NCI-H1048 (cell line): ENCODE data around the gene CPXM2.
"Not testable (repeated sequence)": the region's sequence is repeated elsewhere in the genome, so short reads cannot be mapped to it uniquely, and the experiment has no call there.

Experiments
- DNase-seq: peaks from one replicate; lab custom pipeline; 2025; lab: John Stamatoyannopoulos, UW

CPXM2 gene

GRCh38 chr10:123743441-123744223 lies 148.0 kb downstream of the CPXM2 start:
- DNase-seq, result no peak

DNA sequence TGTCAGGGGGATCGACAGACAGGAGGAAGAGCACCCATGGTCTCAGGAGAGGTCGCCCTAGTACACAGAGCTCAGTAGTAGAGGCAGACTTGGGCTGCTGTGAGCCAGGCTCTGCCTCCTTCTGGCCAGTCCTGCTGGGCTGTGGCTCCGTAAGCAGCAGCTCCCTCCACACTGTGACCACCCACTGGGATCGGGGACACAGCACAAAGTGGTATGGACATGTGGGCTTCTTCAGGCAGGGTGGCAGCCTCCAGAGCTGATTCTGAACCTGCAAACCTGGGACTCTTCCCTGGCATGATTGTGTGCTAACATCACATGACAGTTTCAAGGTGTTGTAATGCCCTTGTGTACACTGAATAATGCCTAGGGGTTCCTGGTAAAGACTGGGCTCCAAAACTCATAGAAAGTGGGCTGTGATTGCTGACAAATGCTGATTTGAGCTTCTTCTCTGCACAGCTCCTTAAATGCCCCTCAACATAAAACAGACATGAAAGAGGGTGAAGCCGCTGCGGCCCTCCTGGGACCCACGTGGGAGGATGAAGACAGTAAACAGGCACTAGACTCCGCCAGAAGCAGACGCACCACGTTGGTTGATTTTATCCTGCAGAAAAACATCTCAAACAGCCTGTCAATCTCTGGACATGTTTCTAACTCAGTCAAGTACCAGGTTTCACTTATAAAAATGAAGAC lies 148.7 kb downstream of the CPXM2 start:
- DNase-seq, result no peak

DNA sequence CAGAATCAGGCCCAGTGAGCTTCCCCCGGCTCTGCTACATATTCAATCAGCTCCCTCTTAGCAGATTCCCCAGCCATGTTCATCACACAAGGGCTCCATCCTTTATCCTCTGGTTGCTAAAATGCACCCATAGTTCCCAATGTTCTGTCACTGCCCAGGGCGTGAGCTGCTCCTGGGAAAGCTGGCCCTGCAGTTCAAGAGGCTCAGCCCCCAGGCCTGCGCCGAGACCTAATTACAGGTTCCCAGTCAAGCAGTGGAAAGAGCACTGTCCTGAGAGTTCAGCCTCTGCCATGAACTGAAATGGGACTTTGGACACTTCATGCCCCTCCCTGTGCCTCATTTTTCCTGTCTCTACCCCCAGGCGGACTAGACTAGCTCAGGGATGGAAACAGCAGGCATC lies 149.9 kb downstream of the CPXM2 start:
- no peak for DNase-seq

- no peak for DNase-seq
Observed at GRCh38 chr10:123741146-123741545, 150.5 kb downstream of the CPXM2 start.

GRCh38 chr10:123736917-123737316 lies 154.7 kb downstream of the CPXM2 start:
- not testable (repeated sequence) for DNase-seq

- DNase-seq, result no peak
Observed at GRCh38 chr10:123729523-123729922, 162.1 kb downstream of the CPXM2 start.

DNA sequence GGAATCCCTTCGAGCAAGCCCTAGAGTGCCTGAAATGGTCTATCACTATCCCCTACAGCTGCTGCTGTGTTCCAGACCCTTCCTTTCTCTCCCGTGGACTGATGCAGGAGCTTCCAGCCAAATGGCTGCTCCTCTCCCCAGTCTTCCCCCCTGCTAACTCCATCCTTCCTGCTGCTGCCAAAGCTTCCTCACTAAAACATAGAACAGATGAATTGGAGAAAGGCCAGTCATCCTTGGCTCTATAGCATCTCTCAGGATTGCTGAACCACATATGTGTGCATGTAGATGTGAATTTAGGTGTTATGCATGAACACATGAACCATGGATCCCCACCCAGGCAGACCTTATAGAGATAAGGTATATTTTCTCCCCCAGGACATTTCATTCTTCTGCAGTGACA lies 164.8 kb downstream of the CPXM2 start:
- no peak for DNase-seq

DNA sequence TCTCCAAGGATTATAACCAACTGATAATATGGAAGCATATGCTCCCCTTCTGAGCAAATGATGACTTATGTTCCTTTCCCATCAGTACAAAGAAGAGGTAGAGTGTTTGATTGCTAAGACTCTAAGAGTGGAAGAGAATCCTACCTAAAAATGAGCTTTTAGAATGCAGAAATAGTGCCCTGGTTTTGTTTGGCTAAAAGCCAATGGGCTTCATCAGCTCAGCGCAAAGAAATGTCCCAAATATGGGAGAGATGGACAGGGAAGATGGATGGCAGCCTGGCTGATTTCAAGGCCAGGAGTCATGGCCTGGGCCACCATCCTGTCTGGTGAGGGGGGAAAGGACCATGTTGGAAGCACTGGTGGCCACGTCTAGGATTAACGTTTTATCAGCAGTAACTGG lies 165.2 kb downstream of the CPXM2 start:
- DNase-seq, result no peak

GRCh38 chr10:123724747-123725146 lies 166.9 kb downstream of the CPXM2 start:
- no peak for DNase-seq

DNA sequence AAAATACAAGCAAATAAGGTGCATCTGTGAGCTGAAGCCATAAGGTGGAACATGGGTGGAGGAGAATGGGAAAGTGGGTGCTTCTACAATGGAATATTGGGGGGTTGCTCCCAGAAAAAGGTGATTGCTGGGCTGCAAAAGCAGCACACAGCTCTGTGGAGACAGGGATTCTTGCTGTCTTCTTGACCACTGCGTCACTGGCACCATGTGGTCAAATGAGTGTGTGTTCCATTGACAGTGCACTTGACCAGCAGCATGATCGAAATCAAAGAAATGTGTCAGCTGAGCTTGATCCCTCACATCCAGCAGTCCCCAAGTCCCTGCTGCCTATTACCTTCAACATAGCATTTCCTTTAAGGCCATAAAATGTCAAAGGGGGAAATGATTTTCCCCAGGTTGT lies 169.3 kb downstream of the CPXM2 start:
- DNase-seq, result no peak

DNA sequence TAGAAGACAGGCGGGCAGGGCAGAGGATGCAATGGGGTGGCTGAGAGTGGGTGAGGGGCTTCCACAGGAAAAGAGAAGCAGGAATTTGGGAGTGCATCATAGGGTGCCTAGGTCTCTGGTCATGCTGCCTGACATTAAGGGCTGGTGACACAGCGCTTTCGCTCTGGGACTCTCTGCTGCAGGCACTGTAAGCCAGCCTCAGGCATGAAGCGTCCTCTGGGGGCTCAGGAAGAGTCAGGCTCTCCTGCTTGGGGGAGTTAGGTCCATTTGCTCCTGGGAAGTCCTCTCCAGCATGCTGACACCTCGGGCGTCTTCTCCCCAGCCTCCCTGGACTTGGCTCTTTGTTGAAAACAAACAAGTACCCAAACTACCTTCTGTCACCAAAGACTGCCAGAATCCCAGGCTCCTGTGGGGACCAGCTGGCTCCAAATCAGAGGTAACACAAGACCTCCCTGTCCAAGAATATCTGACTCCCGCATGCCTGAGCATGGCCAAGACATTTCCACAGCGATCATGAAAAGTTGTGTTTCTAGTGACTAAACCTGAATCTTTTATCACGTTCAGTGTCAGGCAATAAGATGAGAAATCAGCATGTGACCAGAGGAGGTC lies 170.1 kb downstream of the CPXM2 start:
- no peak for DNase-seq

DNA sequence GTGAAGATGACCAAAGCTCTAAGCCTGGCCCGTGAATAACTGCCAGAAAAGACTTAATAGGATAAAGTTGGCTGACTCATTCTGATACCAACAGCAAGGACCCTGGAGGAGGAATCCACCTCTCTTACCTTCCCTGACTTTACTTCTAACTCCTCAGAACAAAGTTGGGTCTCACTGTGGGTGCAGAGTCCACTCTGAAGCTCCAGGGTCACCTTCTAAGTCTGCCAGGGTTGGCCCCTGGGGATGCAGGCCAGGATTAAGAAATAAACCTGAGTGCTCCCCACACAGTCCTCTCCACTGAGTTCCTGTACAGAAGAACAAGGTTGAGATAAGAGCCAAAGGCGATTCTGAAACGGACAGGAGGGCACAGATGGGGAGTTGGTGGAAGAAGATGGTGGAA lies 171.1 kb downstream of the CPXM2 start:
- DNase-seq, result no peak

DNA sequence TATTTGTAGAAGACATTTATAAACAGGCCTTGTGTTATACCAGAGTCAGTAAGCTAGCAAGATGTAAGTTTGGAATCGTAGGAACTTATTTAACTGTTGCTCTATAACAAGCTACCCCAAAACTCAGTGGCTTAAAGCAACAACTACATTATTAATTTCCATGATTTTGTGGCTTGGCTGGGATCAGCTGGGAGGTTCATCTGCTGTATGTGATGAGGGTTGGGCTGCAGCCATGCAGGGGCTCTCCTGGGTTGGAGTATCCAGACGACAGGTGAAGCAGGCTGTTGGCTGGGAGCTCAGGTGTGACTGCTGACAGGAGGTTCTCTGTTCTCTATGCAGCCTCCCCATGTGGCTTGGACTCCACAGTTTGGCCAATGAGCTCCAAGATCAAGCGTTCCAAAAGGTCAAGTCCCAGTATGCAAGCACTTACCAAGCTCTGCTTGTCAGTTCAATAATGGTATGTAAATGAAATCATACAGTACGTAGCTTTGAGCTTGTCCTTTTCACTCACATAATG lies 173.0 kb downstream of the CPXM2 start:
- DNase-seq, result no peak

GRCh38 chr10:123717336-123717735 lies 174.3 kb downstream of the CPXM2 start:
- DNase-seq, result no peak

GRCh38 chr10:123715546-123715945 lies 176.1 kb downstream of the CPXM2 start:
- no peak for DNase-seq

DNA sequence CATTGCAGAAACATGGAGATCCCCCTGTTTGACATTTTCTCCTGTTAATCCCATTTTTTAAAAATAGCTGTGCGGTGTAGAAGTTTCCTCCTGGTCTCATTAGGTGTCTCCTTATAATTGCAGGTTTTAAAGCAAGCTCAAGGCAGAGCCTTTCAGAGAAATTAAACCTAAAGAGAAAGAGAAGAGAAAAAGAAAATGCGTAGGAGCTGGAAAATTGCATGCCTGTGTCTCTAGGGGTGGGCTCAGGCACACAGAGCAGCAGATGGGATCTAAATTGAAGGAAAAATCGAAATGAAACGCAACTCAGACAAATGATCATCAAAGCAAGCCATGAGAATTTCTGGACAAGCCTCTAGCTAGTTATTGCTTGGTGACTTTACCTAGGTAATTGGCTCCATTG lies 185.4 kb downstream of the CPXM2 start:
- DNase-seq, result no peak

DNA sequence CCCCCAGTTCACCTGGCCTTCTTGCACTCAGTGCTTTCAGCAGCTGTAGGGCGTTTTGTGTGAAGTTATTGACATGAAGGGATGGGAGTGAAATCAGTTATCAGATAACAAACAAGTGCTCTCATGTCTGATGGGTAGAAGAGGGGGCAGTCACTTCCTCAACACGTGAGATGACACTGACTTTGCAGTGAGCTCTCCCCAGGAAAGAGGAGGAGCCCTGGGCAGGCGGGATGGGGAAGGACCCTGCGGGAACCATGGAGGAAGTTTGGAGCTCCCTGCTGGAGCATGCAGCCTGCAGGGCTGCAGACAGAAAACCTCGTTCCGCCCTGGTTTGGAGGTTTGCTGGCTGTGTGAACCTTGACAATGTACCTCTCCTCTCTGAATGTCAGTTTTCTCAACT lies 186.8 kb downstream of the CPXM2 start:
- DNase-seq, result no peak

DNA sequence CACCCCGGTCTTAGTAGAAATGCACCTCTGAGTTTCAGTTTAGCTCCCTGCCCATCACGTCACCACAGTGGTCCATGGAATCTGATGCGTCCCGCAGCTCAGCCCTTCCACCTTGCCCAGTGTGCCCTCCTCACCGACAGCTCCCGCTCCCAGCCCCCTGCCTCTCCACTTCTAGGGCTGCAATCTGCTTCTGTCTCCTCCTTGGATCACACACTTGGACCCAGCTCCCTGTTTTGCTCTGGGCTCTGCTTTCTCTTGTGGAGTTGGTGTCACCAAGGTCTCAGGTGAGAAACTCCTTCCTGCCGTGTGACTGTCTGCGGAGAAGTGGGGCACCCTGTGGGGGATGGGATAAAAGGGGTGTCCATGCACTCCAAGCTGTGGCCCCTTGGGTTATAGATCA lies 187.5 kb downstream of the CPXM2 start:
- no peak for DNase-seq

GRCh38 chr10:123703195-123703790 lies 188.3 kb downstream of the CPXM2 start:
- DNase-seq, result no peak
